ENCODE results near the gene CDH12. TPM values are rescaled to one million over a fixed set of nuclear protein-coding genes. Genes with fewer than 3 reads are reported as not detected.

Gene CDH12
- total and polyA plus RNA-seq, 10 donors = 0.32 TPM; not detected in 9

DNA sequence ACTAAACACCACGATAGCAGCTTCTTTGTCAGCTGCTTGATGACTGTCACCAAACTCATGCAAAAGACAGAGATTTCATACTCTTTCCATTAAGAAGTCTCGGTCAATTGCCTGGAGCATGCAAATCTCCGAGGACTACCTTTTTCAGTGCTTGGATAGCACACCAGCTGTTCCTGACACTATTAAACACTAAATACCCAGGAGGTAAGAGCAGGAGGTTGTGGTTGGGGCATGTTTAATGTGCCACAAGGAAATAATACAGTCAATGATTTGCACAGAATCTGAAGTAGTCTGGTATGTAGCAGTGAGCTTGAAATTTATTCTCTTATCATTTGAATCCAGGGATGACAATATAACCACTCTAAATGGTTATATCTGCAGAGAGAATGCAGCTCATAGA is 996.2 kb downstream of the CDH12 start:
- Histone ChIP-seq H3K4me3 (no peak overlapping the region), H3K36me3 (no peaks in the 10 kb centered on the region), H3K4me1 (no peaks in the 10 kb centered on the region), H3K9me3 (no peaks in the 10 kb centered on the region), H3K27ac (no peak overlapping the region), H3K27me3 (replicated peaks in 1 of 7) (no peaks in the 10 kb centered on the region)
- intact Hi-C loops (cut with DNase I; ENCODE audit: low total_unique reads) = no loop called here
- DNase-seq = no peak
- WGBS, 5 donors = 74 to 88% (median 83%) methylated on average over 3 of the region's 3 CpGs
- no peak for TF ChIP-seq POLR2A (IDR thresholded peaks at IDR 0.05)
- no peak for TF ChIP-seq POLR2AphosphoS5 (IDR thresholded peaks at IDR 0.05)
- TF ChIP-seq, protein P1, sequence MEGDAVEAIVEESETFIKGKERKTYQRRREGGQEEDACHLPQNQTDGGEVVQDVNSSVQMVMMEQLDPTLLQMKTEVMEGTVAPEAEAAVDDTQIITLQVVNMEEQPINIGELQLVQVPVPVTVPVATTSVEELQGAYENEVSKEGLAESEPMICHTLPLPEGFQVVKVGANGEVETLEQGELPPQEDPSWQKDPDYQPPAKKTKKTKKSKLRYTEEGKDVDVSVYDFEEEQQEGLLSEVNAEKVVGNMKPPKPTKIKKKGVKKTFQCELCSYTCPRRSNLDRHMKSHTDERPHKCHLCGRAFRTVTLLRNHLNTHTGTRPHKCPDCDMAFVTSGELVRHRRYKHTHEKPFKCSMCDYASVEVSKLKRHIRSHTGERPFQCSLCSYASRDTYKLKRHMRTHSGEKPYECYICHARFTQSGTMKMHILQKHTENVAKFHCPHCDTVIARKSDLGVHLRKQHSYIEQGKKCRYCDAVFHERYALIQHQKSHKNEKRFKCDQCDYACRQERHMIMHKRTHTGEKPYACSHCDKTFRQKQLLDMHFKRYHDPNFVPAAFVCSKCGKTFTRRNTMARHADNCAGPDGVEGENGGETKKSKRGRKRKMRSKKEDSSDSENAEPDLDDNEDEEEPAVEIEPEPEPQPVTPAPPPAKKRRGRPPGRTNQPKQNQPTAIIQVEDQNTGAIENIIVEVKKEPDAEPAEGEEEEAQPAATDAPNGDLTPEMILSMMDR (IDR thresholded peaks at IDR 0.05 in 8 of 11, conservative IDR thresholded peaks at IDR 0.05 in 3 of 11) = no peak

DNA sequence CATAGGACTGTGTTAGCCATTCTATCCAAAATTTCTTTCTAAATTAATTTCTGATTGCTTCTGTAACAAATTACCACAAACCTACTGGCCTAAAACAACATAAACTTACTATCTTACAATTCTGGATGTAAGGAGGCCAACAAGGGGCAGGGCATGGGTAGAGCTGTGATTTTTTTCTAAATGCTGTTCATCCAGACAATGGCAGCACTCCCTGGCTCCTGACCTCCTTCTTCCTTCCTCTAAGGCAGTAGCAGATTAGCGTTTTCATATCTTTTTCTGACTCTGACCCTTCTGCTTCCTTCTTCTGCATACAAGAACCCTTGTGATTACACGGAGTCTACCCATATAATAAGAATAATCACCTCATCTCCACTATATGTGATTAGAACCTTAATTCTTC is 1005.8 kb downstream of the CDH12 start:
- 15 to 29% (median 20%) methylated on average over 2 of the region's 2 CpGs for WGBS, 5 donors
- no peaks in the 10 kb centered on the region for H3K36me3 ChIP-seq
- no peaks in the 10 kb centered on the region for H3K27me3 ChIP-seq (replicated peaks in 1 of 7)

DNA sequence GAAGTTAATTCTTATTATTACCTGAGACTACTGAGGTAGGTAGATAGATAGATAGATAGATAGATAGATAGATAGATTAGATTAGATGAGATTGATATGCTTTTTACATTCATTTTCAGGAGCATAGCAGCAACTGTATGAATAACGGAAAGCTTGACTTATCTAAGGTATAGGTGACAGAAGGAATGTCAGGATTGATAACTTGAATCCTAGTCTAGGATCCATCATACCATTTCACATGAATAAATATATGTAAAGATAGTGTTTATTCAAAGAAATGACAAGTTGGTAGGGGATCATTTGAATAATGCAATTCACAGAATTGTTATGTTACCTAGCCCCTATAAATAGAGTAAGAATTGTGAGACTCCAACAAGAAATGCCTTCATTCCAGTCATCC is 1008.2 kb downstream of the CDH12 start:
- Histone ChIP-seq H3K9me3 (peaks cover 0 to 3% (median 0%) of the 10 kb centered on the region in 8 donors), H3K36me3 (no peaks in the 10 kb centered on the region), H3K27me3 (replicated peaks in 1 of 7) (no peaks in the 10 kb centered on the region), H3K4me3 (no peak overlapping the region), H3K27ac (no peak overlapping the region), H3K4me1 (no peaks in the 10 kb centered on the region)
- no peak for TF ChIP-seq POLR2AphosphoS5 (IDR thresholded peaks at IDR 0.05)
- TF ChIP-seq POLR2A (IDR thresholded peaks at IDR 0.05) = no peak
- TF ChIP-seq, protein P1 (IDR thresholded peaks at IDR 0.05 in 8 of 11, conservative IDR thresholded peaks at IDR 0.05 in 3 of 11) = no peak
- 89 to 96% (median 91%) methylated on average over 1 of the region's 1 CpG for WGBS, 5 donors
- no peak for DNase-seq
- intact Hi-C loops (cut with DNase I; ENCODE audit: low total_unique reads) = no loop called here

More for the DNA sequence above, 1005.8 kb downstream of the CDH12 start:
- H3K4me1 ChIP-seq = no peaks in the 10 kb centered on the region
- intact Hi-C loops (cut with DNase I; ENCODE audit: low total_unique reads) = no loop called here
- no peak overlapping the region for H3K27ac ChIP-seq
- TF ChIP-seq POLR2AphosphoS5 (IDR thresholded peaks at IDR 0.05) (no peak), POLR2A (IDR thresholded peaks at IDR 0.05) (no peak)
- TF ChIP-seq, protein P1 (IDR thresholded peaks at IDR 0.05 in 8 of 11, conservative IDR thresholded peaks at IDR 0.05 in 3 of 11) = no peak
- peaks cover 0 to 3% (median 0%) of the 10 kb centered on the region in 8 donors for H3K9me3 ChIP-seq
- H3K4me3 ChIP-seq = no peak overlapping the region
- no peak for DNase-seq

DNA sequence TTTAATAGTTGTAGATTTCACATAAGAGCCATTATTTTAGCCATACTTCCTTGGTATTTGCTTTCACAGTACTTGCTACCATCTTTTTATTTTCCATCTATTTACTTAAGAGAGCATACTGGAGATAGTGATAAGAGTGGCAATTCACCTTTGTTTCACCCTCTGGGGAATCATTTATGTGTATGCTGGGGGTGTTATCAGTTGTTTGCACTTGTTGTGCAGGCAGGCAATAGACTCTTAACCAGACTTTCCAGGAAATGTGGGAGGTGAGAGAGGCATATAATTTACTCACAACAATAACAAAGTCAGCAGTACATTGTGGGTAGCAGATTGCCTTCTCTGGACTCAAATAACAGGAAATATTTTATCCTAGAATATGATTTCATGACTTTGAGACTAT is 1018.3 kb downstream of the CDH12 start:
- Histone ChIP-seq H3K9me3 (no peaks in the 10 kb centered on the region), H3K27me3 (replicated peaks in 1 of 7) (no peaks in the 10 kb centered on the region), H3K4me1 (no peaks in the 10 kb centered on the region), H3K27ac (no peak overlapping the region), H3K4me3 (no peak overlapping the region), H3K36me3 (no peaks in the 10 kb centered on the region)
- TF ChIP-seq POLR2A (IDR thresholded peaks at IDR 0.05) = no peak
- TF ChIP-seq, protein P1 (IDR thresholded peaks at IDR 0.05 in 8 of 11, conservative IDR thresholded peaks at IDR 0.05 in 3 of 11) = no peak
- TF ChIP-seq POLR2AphosphoS5 (IDR thresholded peaks at IDR 0.05) = no peak
- DNase-seq = no peak
- intact Hi-C loops (cut with DNase I; ENCODE audit: low total_unique reads) = no loop called here
